Esophagus squamous epithelium (tissue), 4 donors: Measurements from ENCODE around the gene GATB.

ENCODE experiments used
- CTCF ChIP-seq, 6 experiments: fragments of 450-650 bp in 4 of 6; fragments of 200-600 bp in 2 of 6; sonication (generic) in 2 of 6; IDR thresholded peaks; one replicate each; pipeline ENCODE4 v1.5.1; 2016 to 2019; ENCODE audit warnings: antibody characterized with exemption in 6 of 6, mild to moderate bottlenecking in 4 of 6, moderate library complexity in 4 of 6
- POLR2A ChIP-seq, 4 donors: fragments of 450-650 bp; IDR thresholded peaks; one replicate each; pipeline ENCODE4 v1.6.1; 2017; ENCODE audit warnings: antibody characterized with exemption in 4 of 4, mild to moderate bottlenecking in 4 of 4, moderate library complexity in 3 of 4

- TF ChIP-seq CTCF (IDR thresholded peaks at IDR 0.05) (peak; percentile 27 to 47 (median 37)), POLR2A (IDR thresholded peaks at IDR 0.05) (peak in 1 of 4 donors; percentile 39)
Measured at GRCh38 chr4:151760712-151761661, at the start of gene GATB.
